IMR-90 (cell line): ENCODE results near the gene RPL6. TPM values are rescaled to one million over a fixed set of nuclear protein-coding genes. Genes with fewer than 3 reads are reported as not detected.

Experiments used
- ATAC-seq: fragments of 200-7000 bp; cut with Tn5 transposase; 2 replicates; pipeline ENCODE4 v1.9.1; 2020; ENCODE audit warnings: low read depth, mild to moderate bottlenecking, moderate library complexity
- BruUV-seq: library from RNA; stranded (reverse); fragments of 400-500 nt; replicated peaks from 2 replicates; lab custom pipeline; 2021; lab: Mats Ljungman, UMichigan
- CTCF ChIA-PET: fragments of 300-600 bp; formaldehyde crosslinking; extraction: SDS; loops from one replicate; lab custom pipeline; 2021; ENCODE audit warnings: antibody characterized with exemption; lab: Yijun Ruan, JAX
- POLR2A ChIA-PET: fragments of 300-600 bp; sonication (Branson Sonifier 250); formaldehyde crosslinking; loops from one replicate; lab custom pipeline; 2022; ENCODE audit warnings: antibody characterized with exemption; ENCODE audit not compliant: unreplicated experiment; lab: Charles Lee
- DNase-seq: peaks from one replicate; pipeline ENCODE4 v3.0.0; 2013
- H2AFZ ChIP-seq: replicated peaks from 2 replicates; pipeline ENCODE3; 2013; ENCODE audit warnings: low read length, mild to moderate bottlenecking; ENCODE audit not compliant: poor library complexity
- H2AK5ac ChIP-seq: 2 replicates; pipeline ENCODE4 v1.6.1; 2013; ENCODE audit warnings: low read depth, low read length, inconsistent platforms
- H2AK9ac ChIP-seq: replicated peaks from 2 replicates; pipeline ENCODE3; 2013; ENCODE audit warnings: mild to moderate bottlenecking, low read depth, low read length, moderate library complexity; ENCODE audit not compliant: poor library complexity
- H2BK120ac ChIP-seq: 2 replicates; pipeline ENCODE4 v1.6.1; 2013; ENCODE audit warnings: low read depth, low read length, inconsistent platforms
- H2BK15ac ChIP-seq: 3 replicates; pipeline ENCODE4 v1.6.1; 2013; ENCODE audit warnings: low read depth, low read length, inconsistent platforms
- H2BK20ac ChIP-seq: 2 replicates; pipeline ENCODE4 v1.6.1; 2013; ENCODE audit warnings: low read depth, mild to moderate bottlenecking, inconsistent platforms, low read length, moderate library complexity
- H2BK5ac ChIP-seq: 2 replicates; pipeline ENCODE4 v1.6.1; 2013; ENCODE audit warnings: mild to moderate bottlenecking, low read depth, low read length, inconsistent platforms; ENCODE audit not compliant: poor library complexity, severe bottlenecking
- H3K14ac ChIP-seq: replicated peaks from 2 replicates; pipeline ENCODE4 v1.6.1; 2013; ENCODE audit warnings: low read depth, low read length, inconsistent platforms
- H3K18ac ChIP-seq: 2 replicates; pipeline ENCODE4 v1.6.1; 2013; ENCODE audit warnings: low read depth, low read length, control low read depth
- H3K23ac ChIP-seq: 2 replicates; pipeline ENCODE4 v1.6.1; 2013; ENCODE audit warnings: low read depth, low read length, inconsistent platforms
- H3K27ac ChIP-seq: 2 replicates; pipeline ENCODE4 v1.5.1; 2013; ENCODE audit warnings: mild to moderate bottlenecking, control low read depth, low read length; ENCODE audit not compliant: insufficient read depth
- H3K27me3 ChIP-seq: 2 replicates; pipeline ENCODE4 v1.6.1; 2013; ENCODE audit warnings: low read length; ENCODE audit not compliant: control insufficient read depth, insufficient read depth
- H3K36me3 ChIP-seq: 2 replicates; pipeline ENCODE4 v1.6.1; 2013; ENCODE audit warnings: low read length, mixed read lengths; ENCODE audit not compliant: control insufficient read depth, insufficient read depth
- H3K4ac ChIP-seq: 2 replicates; pipeline ENCODE4 v1.6.1; 2013; ENCODE audit warnings: low read depth, low read length, inconsistent platforms
- H3K4me1 ChIP-seq: 2 replicates; pipeline ENCODE4 v1.6.1; 2013; ENCODE audit warnings: low read length, mixed read lengths; ENCODE audit not compliant: control insufficient read depth, insufficient read depth
- H3K4me2 ChIP-seq: 2 replicates; pipeline ENCODE4 v1.6.1; 2013; ENCODE audit warnings: low read depth, mild to moderate bottlenecking, control low read depth, low read length, moderate library complexity
- H3K4me3 ChIP-seq: 2 replicates; pipeline ENCODE4 v1.5.1; 2013; ENCODE audit warnings: low read depth, mild to moderate bottlenecking, control low read depth, low read length, moderate library complexity; ENCODE audit not compliant: insufficient read depth
- H3K56ac ChIP-seq: 2 replicates; pipeline ENCODE4 v1.6.1; 2013; ENCODE audit warnings: low read length, inconsistent platforms; ENCODE audit not compliant: insufficient read depth; ENCODE audit errors: extremely low read depth
- H3K79me1 ChIP-seq, 2 experiments: 2 replicates each; pipeline ENCODE4 v1.6.1; 2013; ENCODE audit warnings: low read length in 2 of 2, inconsistent platforms in 1 of 2, low read depth in 1 of 2
- H3K9ac ChIP-seq: 2 replicates; pipeline ENCODE4 v1.6.1; 2013; ENCODE audit warnings: low read depth, low read length, control low read depth
- H3K9me1 ChIP-seq: 2 replicates; pipeline ENCODE4 v1.6.1; 2013; ENCODE audit warnings: low read length, inconsistent platforms; ENCODE audit not compliant: insufficient read depth
- H3K9me3 ChIP-seq: 2 replicates; pipeline ENCODE4 v1.6.1; 2013; ENCODE audit warnings: low read length; ENCODE audit not compliant: control insufficient read depth, insufficient read depth
- H4K20me1 ChIP-seq: 2 replicates; pipeline ENCODE4 v1.6.1; 2013; ENCODE audit warnings: low read length, inconsistent platforms; ENCODE audit not compliant: insufficient read depth
- H4K5ac ChIP-seq: 2 replicates; pipeline ENCODE4 v1.6.1; 2013; ENCODE audit warnings: mild to moderate bottlenecking, low read depth, low read length, control low read depth
- H4K8ac ChIP-seq, 2 experiments: 2 replicates each; pipeline ENCODE4 v1.6.1; 2013; ENCODE audit warnings: low read depth in 2 of 2, low read length in 2 of 2, control low read depth in 1 of 2, inconsistent platforms in 1 of 2
- H4K91ac ChIP-seq: 2 replicates; pipeline ENCODE4 v1.6.1; 2013; ENCODE audit warnings: low read depth, low read length, inconsistent platforms; ENCODE audit not compliant: insufficient read depth
- CEBPB ChIP-seq: IDR thresholded peaks from 2 replicates; pipeline ENCODE4 v1.6.1; 2012; ENCODE audit warnings: low read depth, low read length, improper control_type of control experiment
- CHD1 ChIP-seq: IDR thresholded peaks from 2 replicates; pipeline ENCODE4 v1.6.1; 2012; ENCODE audit warnings: low read depth, low read length, improper control_type of control experiment
- ELK1 ChIP-seq: fragments of 150-350 bp; IDR thresholded peaks from 2 replicates; pipeline ENCODE4 v1.6.1; 2016; ENCODE audit warnings: low read depth, mild to moderate bottlenecking, low read length, moderate library complexity, borderline replicate concordance
- FOS ChIP-seq: fragments of 150-350 bp; IDR thresholded peaks from 2 replicates; pipeline ENCODE4 v1.6.1; 2016; ENCODE audit warnings: low read depth, low read length
- MAZ ChIP-seq: IDR thresholded peaks from 2 replicates; pipeline ENCODE4 v1.6.1; 2012; ENCODE audit warnings: low read depth, mild to moderate bottlenecking, low read length, improper control_type of control experiment, moderate library complexity, borderline replicate concordance
- MXI1 ChIP-seq: IDR thresholded peaks from 2 replicates; pipeline ENCODE4 v1.6.1; 2012; ENCODE audit warnings: low read depth, mild to moderate bottlenecking, low read length, moderate library complexity, borderline replicate concordance
- NFE2L2 ChIP-seq: fragments of 150-350 bp; IDR thresholded peaks from 2 replicates; pipeline ENCODE4 v1.6.1; 2016; ENCODE audit warnings: low read depth, mild to moderate bottlenecking, low read length
- RAD21 ChIP-seq: IDR thresholded peaks from 2 replicates; pipeline ENCODE4 v1.6.1; 2012; ENCODE audit warnings: low read length, improper control_type of control experiment
- RFX5 ChIP-seq: IDR thresholded peaks from 2 replicates; pipeline ENCODE4 v1.8.0; 2012; ENCODE audit warnings: low read depth, mild to moderate bottlenecking, low read length, moderate library complexity
- SMC3 ChIP-seq: fragments of 150-350 bp; IDR thresholded peaks from 2 replicates; pipeline ENCODE4 v1.6.1; 2016; ENCODE audit warnings: low read depth, mild to moderate bottlenecking, antibody characterized with exemption, low read length, moderate library complexity
- USF2 ChIP-seq: fragments of 150-350 bp; IDR thresholded peaks from 2 replicates; pipeline ENCODE4 v1.6.1; 2017; ENCODE audit warnings: mild to moderate bottlenecking, antibody characterized with exemption, low read length, low read depth
- WGBS, 2 experiments: methylation state at CpG; one replicate each; pipeline versions ENCODE4 v1.1.5 to v1.1.7; 2013; ENCODE audit warnings: missing lambda C conversion rate in 2 of 2; ENCODE audit not compliant: insufficient read length in 1 of 2; ENCODE audit errors: extremely low coverage in 2 of 2; 5-methylcytosine and 5-hydroxymethylcytosine counted together
- dilution Hi-C: fragments of 300-500 bp; cut with HindIII; formaldehyde crosslinking; loops from one replicate; pipeline ENCODE4 v1.14.3; 2018; ENCODE audit warnings: low sequenced_read_pairs; ENCODE audit not compliant: unreplicated experiment
- in situ Hi-C: fragments of 300-500 bp; cut with MboI; formaldehyde crosslinking; loops from 3 replicates; pipeline ENCODE4 v1.14.3; 2019; ENCODE audit warnings: low sequenced_read_pairs, inconsistent platforms, mixed read lengths
- intact Hi-C: fragments of 100-400 bp; cut with micrococcal nuclease; formaldehyde crosslinking; loops from 2 replicates; pipeline ENCODE4 v1.10.0; 2022
- polyA plus RNA-seq, 3 experiments: library from polyadenylated mRNA; depleted of rRNA; stranded (reverse); fragments of >200 nt; gene quantifications; 2 replicates each; pipeline ENCODE4 v1.2.3, GENCODE V29; 2012; ENCODE audit warnings: low replicate concordance in 1 of 3
- total RNA-seq: library from RNA; depleted of rRNA; stranded (reverse); fragments of >200 nt; gene quantifications from 2 replicates; pipeline ENCODE4 v1.2.3, GENCODE V29; 2012
- TF ChIP-seq, protein P1 (sequence below): conservative IDR thresholded peaks from 2 replicates; pipeline ENCODE4 v1.5.1; 2012; ENCODE audit warnings: mild to moderate bottlenecking, low read depth, low read length, improper control_type of control experiment

Gene RPL6
- total and polyA plus RNA-seq, 2 of the 4 experiments (the other 2 are of a cell fraction): 1,317 to 1,694 TPM

DNA sequence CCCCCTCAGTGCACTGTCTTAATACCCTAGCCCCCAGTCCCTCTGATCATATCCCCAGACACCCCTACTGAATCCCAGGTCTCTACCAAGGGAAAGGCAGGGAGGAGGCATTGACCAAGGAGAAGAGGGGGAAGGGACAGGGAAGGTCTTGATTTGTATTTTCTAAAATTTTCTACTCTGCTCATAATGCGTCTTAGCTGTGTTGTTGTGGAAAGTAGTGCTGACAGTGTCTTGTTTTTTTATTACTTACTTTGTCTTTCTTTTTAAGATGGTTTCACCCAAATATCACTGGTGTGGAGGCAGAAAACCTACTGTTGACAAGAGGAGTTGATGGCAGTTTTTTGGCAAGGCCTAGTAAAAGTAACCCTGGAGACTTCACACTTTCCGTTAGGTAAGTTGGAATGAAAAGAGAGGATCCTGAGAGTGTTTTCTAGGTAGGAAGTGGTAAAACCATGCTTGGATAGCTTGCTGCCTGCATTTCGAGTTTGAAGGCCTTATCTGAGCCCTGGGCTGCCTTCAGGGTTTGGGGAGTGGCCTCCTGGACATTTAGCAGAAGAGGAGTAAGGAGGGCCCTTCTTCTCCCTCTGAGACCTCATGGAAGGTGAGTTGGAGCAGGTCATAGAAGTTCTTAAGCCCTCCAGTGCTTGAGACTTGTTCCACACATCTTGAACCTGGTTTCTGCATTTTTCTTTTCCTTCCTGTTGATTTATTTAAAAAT, 36.8 kb upstream of the RPL6 start:
- Histone ChIP-seq H3K23ac (no peak overlapping the region), H2BK5ac (no peak overlapping the region), H2AK9ac (no peak overlapping the region), H4K91ac (no peak overlapping the region), H4K5ac (no peak overlapping the region), H3K4me2 (no peak overlapping the region), H3K36me3 (peaks cover 15% of the 10 kb centered on the region), H3K27me3 (no peaks in the 10 kb centered on the region), H3K4me1 (no peaks in the 10 kb centered on the region), H2AFZ (no peak overlapping the region), H2BK120ac (no peak overlapping the region), H4K8ac (no peak overlapping the region), H3K79me1 (peaks cover 23 to 27% of the 10 kb centered on the region in 2 experiments), H2BK20ac (no peak overlapping the region), H2AK5ac (no peak overlapping the region), H3K9me3 (no peaks in the 10 kb centered on the region), H3K56ac (no peak overlapping the region), H3K4me3 (no peak overlapping the region), H3K9me1 (0 out of 2 replicates have a peak, but pooled peaks cover 2% of the 10 kb centered on the region), H2BK15ac (no peak overlapping the region), H3K18ac (no peak overlapping the region), H4K20me1 (peaks cover 7% of the 10 kb centered on the region), H3K9ac (no peak overlapping the region), H3K14ac (no peak overlapping the region), H3K27ac (no peak overlapping the region), H3K4ac (no peak overlapping the region)
- CTCF ChIA-PET: no interaction called here
- no TSS peak for BruUV-seq
- whole genome bisulfite sequencing, 2 experiments: 92% methylated on average over 2 of the region's 3 CpGs; no CpG with 5 or more reads in 1 of the 2 experiments
- POLR2A ChIA-PET: no interaction called here
- DNase-seq: no peak
- dilution Hi-C loops (no loop called here), intact Hi-C loops (no loop called here), in situ Hi-C loops (no loop called here)
- no peak for ATAC-seq
- no peak for TF ChIP-seq SMC3
- no peak for TF ChIP-seq RAD21
- TF ChIP-seq CHD1: no peak
- TF ChIP-seq ELK1: no peak
- TF ChIP-seq CEBPB: no peak
- TF ChIP-seq RFX5: no peak
- no peak for TF ChIP-seq NFE2L2
- TF ChIP-seq USF2: no peak
- TF ChIP-seq MAZ: no peak
- no peak for TF ChIP-seq FOS
- TF ChIP-seq MXI1: no peak
- TF ChIP-seq, protein P1, sequence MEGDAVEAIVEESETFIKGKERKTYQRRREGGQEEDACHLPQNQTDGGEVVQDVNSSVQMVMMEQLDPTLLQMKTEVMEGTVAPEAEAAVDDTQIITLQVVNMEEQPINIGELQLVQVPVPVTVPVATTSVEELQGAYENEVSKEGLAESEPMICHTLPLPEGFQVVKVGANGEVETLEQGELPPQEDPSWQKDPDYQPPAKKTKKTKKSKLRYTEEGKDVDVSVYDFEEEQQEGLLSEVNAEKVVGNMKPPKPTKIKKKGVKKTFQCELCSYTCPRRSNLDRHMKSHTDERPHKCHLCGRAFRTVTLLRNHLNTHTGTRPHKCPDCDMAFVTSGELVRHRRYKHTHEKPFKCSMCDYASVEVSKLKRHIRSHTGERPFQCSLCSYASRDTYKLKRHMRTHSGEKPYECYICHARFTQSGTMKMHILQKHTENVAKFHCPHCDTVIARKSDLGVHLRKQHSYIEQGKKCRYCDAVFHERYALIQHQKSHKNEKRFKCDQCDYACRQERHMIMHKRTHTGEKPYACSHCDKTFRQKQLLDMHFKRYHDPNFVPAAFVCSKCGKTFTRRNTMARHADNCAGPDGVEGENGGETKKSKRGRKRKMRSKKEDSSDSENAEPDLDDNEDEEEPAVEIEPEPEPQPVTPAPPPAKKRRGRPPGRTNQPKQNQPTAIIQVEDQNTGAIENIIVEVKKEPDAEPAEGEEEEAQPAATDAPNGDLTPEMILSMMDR: no peak
